Measurements from ENCODE around the gene MTAP.

MTAP gene

GRCh38 chr9:21974343-21974721 lies 171.9 kb downstream of the MTAP start:
- no peak for DNase-seq

- no peak for DNase-seq
Measured at GRCh38 chr9:21974722-21975409, 172.4 kb downstream of the MTAP start.

GRCh38 chr9:21976334-21976875 lies 174.0 kb downstream of the MTAP start:
- DNase-seq, result no peak

GRCh38 chr9:21982391-21982790 lies 180.0 kb downstream of the MTAP start:
- no peak for DNase-seq

GRCh38 chr9:21982861-21983560 lies 180.6 kb downstream of the MTAP start:
- no peak for DNase-seq

DNA sequence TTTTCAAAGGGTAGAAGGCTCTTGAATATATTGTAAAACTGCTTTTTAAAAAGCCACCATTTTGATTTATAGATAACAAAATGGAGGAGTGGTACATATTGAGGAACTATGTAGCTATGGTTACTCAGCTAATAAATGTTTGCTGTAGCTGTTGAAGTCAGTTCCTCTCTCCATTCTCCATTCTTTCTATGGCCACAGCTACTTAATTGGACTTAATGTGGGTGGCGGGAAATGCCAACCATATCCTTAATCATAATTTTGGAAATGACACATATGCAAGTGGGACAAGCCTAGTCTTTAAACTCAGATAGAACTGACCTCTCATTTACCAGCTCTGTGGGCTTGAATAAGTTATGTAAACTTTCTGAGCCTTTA lies 181.1 kb downstream of the MTAP start:
- no peak for DNase-seq

GRCh38 chr9:21984101-21984500 lies 181.7 kb downstream of the MTAP start:
- no peak for DNase-seq

- no peak for DNase-seq
Measured at GRCh38 chr9:21985964-21986667, 183.7 kb downstream of the MTAP start.

Measured in NCI-H1417 treated with DMSO at 0.1 percent for 48 hours (cell line).